ENCODE measurements around the gene LPIN3.
A peak's percentile ranks its signal among the peaks of the same experiment; 100 is the strongest.

The LPIN3 gene

DNA sequence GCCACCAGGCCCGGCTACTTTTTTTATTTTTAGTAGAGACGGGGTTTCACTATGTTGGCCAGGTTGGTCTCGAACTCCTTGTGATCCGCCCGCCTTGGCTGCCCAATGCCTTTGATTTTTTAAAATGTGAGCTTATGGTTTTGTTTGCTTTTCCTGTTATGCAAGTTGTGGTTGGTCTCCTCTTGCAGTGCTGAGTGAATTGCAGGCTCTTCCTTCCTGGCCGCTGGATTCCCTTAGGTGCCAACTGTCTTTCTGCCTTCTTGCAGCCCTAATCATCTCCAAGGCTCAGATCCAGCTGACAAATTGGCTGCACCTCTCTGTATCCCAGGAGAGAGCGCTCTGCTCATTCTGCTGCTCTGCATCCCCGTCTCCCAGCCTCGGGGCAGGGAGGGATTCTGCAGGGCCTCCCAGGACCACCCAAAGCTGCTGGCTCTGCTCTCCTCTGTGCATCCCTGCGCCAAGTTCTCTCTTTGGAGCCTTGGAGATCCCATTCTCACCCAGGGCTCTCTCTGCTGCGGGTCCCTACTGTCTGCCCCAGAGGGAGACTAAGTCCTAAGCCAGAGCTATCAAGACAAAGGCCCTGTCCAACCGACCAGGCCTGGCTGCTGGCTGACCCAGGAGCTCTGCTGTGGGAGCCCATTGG lies 40.1 kb downstream of the LPIN3 start:
- H3K9me3 Mint-ChIP-seq: no peaks in the 10 kb centered on the region
- TF ChIP-seq, protein P1, sequence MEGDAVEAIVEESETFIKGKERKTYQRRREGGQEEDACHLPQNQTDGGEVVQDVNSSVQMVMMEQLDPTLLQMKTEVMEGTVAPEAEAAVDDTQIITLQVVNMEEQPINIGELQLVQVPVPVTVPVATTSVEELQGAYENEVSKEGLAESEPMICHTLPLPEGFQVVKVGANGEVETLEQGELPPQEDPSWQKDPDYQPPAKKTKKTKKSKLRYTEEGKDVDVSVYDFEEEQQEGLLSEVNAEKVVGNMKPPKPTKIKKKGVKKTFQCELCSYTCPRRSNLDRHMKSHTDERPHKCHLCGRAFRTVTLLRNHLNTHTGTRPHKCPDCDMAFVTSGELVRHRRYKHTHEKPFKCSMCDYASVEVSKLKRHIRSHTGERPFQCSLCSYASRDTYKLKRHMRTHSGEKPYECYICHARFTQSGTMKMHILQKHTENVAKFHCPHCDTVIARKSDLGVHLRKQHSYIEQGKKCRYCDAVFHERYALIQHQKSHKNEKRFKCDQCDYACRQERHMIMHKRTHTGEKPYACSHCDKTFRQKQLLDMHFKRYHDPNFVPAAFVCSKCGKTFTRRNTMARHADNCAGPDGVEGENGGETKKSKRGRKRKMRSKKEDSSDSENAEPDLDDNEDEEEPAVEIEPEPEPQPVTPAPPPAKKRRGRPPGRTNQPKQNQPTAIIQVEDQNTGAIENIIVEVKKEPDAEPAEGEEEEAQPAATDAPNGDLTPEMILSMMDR (IDR thresholded peaks at IDR 0.05): no peak
- peaks cover 26% of the 10 kb centered on the region for H3K4me1 Mint-ChIP-seq
- H3K27ac Mint-ChIP-seq: peak overlapping the region; percentile 25
- no peak overlapping the region for H3K4me3 Mint-ChIP-seq
- no peaks in the 10 kb centered on the region for H3K36me3 Mint-ChIP-seq (ENCODE audit: low read depth)
- no peak for DNase-seq
- H3K27me3 Mint-ChIP-seq (ENCODE audit: low read depth, poor library complexity): peaks cover 46% of the 10 kb centered on the region

DNA sequence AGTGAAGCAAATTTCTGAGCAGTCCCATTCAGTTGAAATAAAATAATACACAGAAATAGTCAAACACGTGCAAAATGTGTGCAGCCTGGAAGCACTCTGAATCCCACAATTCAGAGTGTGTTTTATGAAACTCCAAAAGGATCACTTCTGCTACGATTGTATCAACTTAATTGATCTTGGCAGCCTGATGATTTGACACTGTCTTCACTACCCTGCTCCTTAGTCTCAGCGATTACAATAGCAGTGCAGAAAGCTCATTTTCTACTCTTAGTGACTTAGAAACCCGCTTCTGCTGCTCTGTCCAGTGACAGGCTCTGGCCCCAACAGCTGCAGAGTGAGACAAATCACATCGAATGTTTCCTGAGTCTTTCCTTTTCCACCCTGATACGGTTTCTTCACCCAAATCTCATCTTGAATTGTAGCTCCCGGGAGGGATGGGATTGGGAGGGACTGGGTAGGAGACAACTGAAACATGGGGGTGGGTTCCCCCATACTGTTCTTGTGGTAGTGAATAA lies 42.2 kb downstream of the LPIN3 start:
- H3K27me3 Mint-ChIP-seq (ENCODE audit: low read depth, poor library complexity): peaks cover 40% of the 10 kb centered on the region
- no peak for DNase-seq
- H3K4me3 Mint-ChIP-seq: no peak overlapping the region
- H3K27ac Mint-ChIP-seq: no peak overlapping the region
- TF ChIP-seq, protein P1 (IDR thresholded peaks at IDR 0.05): no peak
- H3K9me3 Mint-ChIP-seq: no peaks in the 10 kb centered on the region
- peaks cover 22% of the 10 kb centered on the region for H3K4me1 Mint-ChIP-seq
- no peaks in the 10 kb centered on the region for H3K36me3 Mint-ChIP-seq (ENCODE audit: low read depth)

DNA sequence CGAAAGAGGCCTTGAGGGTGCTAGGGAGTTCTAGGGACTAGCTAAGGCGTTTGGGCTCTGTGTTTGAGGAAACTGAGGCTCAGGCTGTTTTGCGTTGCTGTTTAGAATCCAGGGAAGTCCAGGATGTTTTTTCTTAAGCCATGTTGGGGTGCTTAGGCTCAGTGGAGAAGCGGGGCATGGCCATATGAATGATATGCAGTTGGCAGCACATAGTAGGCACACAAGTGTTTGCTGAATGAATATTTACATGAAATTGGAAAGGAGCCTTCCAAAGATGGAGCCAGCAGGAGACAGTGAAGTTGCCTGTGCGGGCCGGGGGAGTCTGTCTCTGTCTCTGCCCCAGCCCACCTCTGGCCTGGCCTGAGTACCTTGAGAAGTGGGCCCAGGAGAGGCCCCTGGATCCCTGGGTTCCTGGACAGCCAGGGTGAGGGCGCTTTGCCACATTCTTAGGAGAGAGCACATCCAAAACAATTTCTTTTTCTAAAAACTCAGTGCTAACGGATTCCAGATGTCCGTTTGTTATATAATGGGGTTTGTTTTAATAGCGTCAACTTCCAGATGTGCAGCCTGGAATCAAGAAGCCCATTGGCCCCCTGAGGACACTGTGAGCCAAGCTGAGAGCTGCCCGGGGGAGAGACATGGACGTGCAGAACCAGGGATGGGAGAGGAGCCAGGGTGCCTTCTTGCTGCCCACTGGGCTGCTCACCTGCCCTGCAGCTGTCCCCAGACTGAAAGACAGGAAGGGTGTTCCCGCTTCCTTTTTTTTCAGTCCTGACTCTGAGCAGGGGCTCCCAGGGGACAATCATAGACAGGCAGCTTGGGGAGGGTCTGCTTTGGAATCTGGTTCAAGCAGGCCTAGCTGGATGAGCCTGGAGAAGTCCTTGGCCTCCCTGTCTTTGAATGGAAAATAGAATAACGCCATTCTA lies 46.1 kb downstream of the LPIN3 start:
- Mint-ChIP-seq H3K4me3 (no peak overlapping the region), H3K4me1 (peaks cover 25% of the 10 kb centered on the region), H3K27me3 (ENCODE audit: low read depth, poor library complexity) (peaks cover 24% of the 10 kb centered on the region), H3K36me3 (ENCODE audit: low read depth) (no peaks in the 10 kb centered on the region), H3K27ac (no peak overlapping the region), H3K9me3 (no peaks in the 10 kb centered on the region)
- DNase-seq: no peak
- TF ChIP-seq, protein P1 (IDR thresholded peaks at IDR 0.05): no peak

DNA sequence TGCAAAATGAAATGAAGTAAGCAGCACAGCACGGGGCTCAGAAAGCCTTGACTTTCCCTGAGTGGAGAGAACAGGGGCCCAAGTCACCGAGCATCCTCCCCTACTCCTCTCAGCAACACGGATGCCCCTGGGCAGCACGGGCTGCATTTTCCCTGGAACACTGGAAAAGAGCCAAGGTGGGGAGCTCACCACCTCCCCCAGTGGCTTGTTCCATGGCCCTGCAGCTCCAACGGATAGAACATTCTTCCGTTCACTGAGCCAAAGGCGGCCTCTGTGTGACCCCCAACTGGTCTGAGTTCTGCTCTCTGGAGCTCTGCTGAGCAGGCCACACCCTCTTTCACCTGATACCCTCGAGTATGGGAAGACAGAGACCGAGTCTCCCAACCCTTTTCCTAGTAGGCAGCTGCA lies 46.8 kb downstream of the LPIN3 start:
- Mint-ChIP-seq H3K9me3 (no peaks in the 10 kb centered on the region), H3K27me3 (ENCODE audit: low read depth, poor library complexity) (peaks cover 24% of the 10 kb centered on the region), H3K36me3 (ENCODE audit: low read depth) (no peaks in the 10 kb centered on the region), H3K27ac (no peak overlapping the region), H3K4me3 (no peak overlapping the region), H3K4me1 (peaks cover 29% of the 10 kb centered on the region)
- DNase-seq: peak; percentile 52
- TF ChIP-seq, protein P1 (IDR thresholded peaks at IDR 0.05): no peak

DNA sequence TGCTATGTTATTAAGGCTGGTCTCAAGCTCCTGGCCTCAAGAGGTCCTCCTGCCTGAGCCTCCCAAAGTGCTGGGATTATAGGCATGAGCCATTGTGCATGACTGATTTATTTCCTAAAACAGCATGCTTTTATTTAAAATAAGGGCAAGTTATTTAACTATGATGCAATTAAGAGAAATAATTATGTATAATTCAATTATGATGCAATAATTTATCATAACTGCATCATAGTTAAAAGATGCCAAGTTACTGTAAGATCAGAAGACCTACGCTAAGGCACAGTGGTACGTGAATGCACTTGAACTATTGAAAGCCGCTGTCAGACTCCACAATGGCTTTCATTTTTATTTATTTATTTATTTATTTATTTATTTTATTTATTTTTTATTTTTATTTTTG lies 50.3 kb downstream of the LPIN3 start:
- H3K4me1 Mint-ChIP-seq: peaks cover 43% of the 10 kb centered on the region
- no peaks in the 10 kb centered on the region for H3K36me3 Mint-ChIP-seq (ENCODE audit: low read depth)
- no peak for DNase-seq
- H3K27ac Mint-ChIP-seq: no peak overlapping the region
- TF ChIP-seq, protein P1 (IDR thresholded peaks at IDR 0.05): no peak
- H3K4me3 Mint-ChIP-seq: no peak overlapping the region
- H3K27me3 Mint-ChIP-seq (ENCODE audit: low read depth, poor library complexity): peaks cover 14% of the 10 kb centered on the region
- H3K9me3 Mint-ChIP-seq: no peaks in the 10 kb centered on the region
